ENCODE measurements around the gene CCDC50.

DNA sequence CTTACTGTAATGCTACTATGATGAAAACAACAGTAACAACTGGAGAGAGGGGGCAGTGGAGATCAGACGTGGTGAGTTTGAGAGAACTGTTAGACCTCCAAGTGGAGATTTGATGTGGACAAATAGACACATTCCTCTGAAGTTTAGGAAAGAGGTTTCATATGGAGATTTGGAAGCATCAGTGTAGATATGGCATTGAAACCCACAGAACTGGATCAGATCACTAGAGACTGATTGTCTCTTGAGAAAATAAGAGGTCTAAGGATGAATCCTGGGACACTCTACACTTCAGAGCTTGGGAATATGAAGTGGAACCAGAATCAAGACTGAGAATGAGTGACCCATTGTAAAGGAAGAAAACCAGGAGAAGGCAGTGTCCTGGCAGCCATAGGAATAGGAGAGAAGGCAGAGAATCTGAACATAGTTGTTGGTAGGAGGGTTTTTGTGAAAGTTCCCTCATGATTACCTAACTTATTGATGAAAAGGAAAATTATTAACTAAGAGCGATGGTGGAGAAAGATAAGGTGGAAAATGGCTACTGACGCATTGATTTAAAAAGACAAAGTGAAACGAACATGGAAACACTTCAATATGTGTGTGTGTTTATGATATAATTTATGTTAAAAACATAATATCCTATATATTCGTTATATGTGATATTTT, 102.1 kb downstream of the CCDC50 start:
- TF ChIP-seq, protein P1, sequence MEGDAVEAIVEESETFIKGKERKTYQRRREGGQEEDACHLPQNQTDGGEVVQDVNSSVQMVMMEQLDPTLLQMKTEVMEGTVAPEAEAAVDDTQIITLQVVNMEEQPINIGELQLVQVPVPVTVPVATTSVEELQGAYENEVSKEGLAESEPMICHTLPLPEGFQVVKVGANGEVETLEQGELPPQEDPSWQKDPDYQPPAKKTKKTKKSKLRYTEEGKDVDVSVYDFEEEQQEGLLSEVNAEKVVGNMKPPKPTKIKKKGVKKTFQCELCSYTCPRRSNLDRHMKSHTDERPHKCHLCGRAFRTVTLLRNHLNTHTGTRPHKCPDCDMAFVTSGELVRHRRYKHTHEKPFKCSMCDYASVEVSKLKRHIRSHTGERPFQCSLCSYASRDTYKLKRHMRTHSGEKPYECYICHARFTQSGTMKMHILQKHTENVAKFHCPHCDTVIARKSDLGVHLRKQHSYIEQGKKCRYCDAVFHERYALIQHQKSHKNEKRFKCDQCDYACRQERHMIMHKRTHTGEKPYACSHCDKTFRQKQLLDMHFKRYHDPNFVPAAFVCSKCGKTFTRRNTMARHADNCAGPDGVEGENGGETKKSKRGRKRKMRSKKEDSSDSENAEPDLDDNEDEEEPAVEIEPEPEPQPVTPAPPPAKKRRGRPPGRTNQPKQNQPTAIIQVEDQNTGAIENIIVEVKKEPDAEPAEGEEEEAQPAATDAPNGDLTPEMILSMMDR (IDR thresholded peaks at IDR 0.05; ENCODE audit: insufficient read depth, low read length), result no peak
- no peak for TF ChIP-seq POLR2AphosphoS5 (IDR thresholded peaks at IDR 0.05; ENCODE audit: low read depth)
